Suppressor macrophage treated with lipopolysaccharide for 4 hours (primary cell): ENCODE results near the gene TIFAB.

Experiments
- DNase-seq: peaks from one replicate; pipeline ENCODE4 v3.0.0-alpha.2; 2020

Gene TIFAB

DNA sequence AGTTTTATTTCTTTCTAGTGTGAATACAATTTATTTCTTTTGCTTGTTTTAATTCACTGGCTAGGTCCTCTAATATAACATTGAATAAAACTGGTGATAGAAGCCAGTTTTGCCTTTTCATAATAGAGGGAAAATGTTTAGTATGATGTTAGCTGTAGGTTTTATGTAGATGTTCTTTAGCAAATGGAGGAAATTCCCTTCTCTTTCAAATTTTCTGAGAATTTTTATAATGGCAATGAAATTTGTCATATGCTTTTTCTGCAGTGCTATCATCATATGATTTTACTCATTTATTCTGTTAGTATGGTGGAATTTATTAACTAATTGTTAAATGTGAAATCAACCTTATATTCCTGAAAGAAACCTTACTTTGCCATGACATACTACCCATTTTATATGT is 35.1 kb downstream of the TIFAB start:
- DNase-seq, result no peak

DNA sequence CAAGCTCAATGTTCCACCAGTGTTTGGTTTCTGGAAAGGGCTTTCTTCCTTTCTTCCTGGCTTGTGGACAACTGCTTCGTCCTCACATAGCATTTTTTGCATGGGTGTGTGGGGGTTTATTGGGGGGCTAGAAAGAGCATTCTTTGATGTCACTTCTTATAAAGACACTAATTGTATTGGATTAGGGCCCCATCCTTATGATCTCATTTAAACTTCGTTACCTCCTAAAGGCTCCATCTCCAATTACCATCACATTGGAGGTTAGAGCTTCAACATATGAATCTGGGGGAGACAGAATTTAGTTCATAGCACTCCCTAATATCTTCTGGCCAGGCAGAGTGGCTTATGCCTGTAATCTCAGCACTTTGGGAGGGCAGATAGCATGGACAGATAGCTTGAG is 47.1 kb downstream of the TIFAB start:
- DNase-seq, result no peak

DNA sequence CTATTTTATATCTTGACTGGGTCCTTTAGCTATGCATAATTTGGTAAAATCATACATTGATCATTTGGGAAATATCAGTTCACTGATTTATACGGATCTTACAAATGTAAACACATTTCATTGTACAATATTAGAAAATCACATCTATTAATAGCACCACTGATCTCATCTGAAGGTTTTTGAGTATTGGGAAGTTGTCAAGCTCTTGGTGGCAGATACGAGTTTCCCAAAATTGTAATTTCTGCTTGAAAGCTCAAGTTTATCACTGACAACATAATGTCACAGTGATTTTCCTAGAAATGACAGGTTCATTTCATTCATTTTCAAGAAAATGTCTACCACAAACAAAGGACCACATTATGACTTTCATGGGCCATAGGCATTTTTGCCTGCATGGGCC is 50.1 kb downstream of the TIFAB start:
- DNase-seq, result no peak

DNA sequence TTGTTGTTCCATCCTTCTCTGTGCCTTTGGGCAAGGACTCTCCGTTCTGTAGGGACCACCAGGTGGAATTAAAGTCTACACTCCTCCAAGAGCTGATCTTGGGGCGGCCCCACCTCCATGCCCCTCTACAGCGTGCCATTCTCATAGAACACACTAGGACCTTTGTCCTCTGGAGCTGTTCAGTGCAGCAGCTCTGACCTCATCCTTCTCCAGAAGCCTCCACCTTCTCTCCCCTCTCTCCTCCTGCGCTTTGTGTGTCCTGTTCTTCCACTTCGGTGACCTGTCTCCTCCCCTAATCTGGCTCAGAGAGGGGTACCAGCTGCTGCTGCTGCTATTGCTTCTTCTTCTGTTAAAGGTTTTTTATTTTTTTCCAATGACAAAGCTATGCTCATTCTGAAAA is 51.3 kb downstream of the TIFAB start:
- DNase-seq, result no peak

DNA sequence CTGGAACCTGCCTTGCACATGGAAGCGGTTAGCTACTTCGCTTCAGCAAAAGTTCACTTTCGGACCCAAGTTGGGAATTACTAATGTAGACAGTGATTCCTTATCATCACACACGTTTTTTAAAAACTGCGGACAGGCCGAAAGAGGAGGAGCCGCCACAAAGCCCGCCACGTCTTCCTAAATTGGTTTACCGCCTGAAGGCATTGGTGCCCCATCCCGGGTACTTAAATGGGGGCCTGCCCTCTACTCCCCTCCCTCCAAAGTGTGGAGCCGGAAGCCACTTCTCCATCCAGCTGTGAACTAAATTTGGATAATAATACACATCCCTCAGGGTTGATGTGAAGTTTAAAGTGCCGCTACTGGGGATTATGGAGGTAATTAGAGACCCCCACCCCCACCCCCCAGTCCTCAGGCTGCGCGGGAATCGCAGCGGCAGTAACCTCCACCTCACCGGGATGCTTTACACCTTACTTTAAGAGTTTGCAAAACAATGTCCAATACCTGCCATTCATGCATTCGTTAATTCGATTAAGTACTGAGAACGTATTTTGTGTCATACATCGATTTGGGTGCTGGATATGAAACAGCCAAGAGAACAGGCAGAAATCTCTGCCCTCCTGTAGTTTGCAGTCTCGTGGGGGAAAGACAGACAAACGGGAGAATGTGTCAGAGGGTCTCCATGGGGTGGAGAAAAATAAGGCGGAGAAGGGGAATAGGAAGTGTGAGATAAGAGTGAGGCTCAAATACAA is 52.2 kb downstream of the TIFAB start:
- no peak for DNase-seq

DNA sequence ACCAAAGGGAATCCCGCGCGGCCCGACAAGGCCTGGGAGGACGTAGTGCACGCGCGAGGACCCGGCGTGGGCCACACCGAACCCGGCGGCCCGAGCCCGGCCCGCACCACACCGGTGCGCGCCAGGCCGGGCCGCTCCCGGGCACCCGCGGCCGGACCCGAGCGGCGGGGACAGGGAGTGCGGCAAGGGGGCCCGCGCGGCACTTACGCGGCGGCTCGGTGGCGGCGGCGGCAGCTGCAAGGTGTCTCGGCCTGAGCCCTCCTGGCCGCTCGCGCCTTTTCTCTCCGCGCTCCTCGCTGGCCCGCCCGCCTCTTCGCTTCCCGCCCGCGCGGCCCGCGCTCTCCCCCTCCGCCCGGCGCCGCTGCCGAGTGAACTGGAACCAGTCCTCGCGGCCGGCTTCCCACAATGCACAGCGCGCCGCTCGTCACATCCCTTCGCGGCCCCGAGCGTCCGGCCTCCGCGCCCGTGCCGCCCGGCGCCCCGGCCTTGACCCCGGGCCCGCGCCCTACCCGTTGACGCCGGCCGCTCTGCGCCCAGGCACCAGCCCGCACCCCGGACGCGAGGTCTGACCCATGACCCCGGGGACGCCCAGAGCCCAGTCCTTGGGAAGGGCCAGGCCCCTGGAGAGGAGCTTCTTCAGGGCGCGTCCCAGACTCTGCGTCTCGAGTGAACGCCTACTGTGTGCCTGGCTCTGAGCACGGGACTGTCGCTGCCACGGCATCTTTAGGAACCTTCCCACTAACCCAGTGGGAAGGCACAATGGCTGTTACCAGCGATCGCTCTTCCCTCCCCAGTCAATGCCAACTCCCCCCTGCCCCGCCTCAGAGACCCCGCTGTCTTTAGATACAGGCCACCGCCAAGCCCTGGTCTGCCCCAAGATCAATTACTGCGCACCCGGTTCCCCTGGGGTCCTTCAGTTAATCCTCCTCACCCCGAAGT is 53.0 kb downstream of the TIFAB start, which contains the start of gene MACROH2A1:
Gene MACROH2A1 (minus strand): TSS at position 377 of the 939 bp plus-strand sequence. CDS start 10,138 bp downstream, outside the sequence.
- peak; percentile 95 for DNase-seq

DNA sequence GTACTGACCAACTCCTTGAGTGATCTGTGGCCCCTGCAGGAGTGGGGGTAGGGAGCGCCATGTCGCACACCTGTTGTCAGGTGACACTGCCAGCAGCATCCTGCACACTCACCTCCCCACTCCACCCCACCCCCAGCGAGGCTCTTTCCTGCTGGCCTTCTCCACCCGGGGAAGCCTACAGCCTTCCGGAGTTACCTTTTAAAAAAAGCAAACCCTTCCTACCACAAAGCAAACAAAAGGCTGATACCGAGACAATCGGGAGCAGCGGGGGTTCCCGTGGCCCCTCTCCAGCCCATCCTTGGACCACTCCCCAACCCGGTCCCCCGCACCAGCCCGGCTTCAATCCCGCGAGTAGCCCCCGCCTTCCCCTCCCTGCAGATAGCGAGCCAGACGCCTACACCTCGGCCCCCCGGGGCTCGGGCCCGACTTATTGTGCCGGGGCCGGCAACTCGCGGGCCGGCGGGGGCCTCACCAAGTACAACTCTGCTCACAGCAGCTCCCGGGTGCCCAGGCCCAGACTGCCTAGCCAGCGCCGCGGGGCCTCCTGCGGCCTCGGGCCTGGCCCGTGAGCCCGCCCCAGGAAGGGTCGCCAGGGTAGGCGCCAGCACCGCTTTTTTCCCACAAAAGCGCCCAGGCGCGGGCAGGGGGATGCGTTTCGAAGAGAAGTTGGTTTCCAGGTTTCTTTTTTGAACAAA is 53.8 kb downstream of the TIFAB start:
- DNase-seq, result no peak
